CD14-positive monocyte (primary cell): ENCODE results near the gene TMEM236. TPM values are rescaled to one million over a fixed set of nuclear protein-coding genes. Genes with fewer than 3 reads are reported as not detected.

ENCODE experiments used
- DNase-seq, 3 donors: peaks; one replicate each; pipeline ENCODE4 v3.0.0-alpha.2; 2011 to 2022
- H2AFZ ChIP-seq: 2 replicates; pipeline ENCODE4 v1.6.0; 2012; ENCODE audit warnings: mild to moderate bottlenecking, low read depth, low read length, inconsistent platforms; ENCODE audit not compliant: insufficient read depth, poor library complexity, severe bottlenecking
- H3K27ac ChIP-seq, 2 donors: 1 replicate in 1 of 2; 2 replicates in 1 of 2; pipeline ENCODE4 v1.5.1; 2012 to 2013; ENCODE audit warnings: low read length in 2 of 2, control low read depth in 1 of 2, inconsistent platforms in 1 of 2, low read depth in 1 of 2, mild to moderate bottlenecking in 1 of 2
- H3K27me3 ChIP-seq, 2 donors: one replicate each; pipeline versions ENCODE4 v1.6.0 to v1.6.1; 2011 to 2013; ENCODE audit warnings: low read length in 2 of 2; ENCODE audit not compliant: control insufficient read depth in 2 of 2, insufficient read depth in 2 of 2
- H3K36me3 ChIP-seq, 2 donors: replicated peaks in 1 of 2; 1 replicate in 1 of 2; 2 replicates in 1 of 2; pipeline versions ENCODE4 v1.5.1 to v1.6.1; 2012 to 2013; ENCODE audit warnings: low read length in 2 of 2, control low read depth in 1 of 2, inconsistent platforms in 1 of 2, mild to moderate bottlenecking in 1 of 2; ENCODE audit not compliant: insufficient read depth in 2 of 2, control insufficient read depth in 1 of 2
- H3K4me1 ChIP-seq, 2 donors: 1 replicate in 1 of 2; 2 replicates in 1 of 2; pipeline versions ENCODE4 v1.5.1 to v1.6.1; 2012 to 2013; ENCODE audit warnings: low read length in 2 of 2, control low read depth in 1 of 2, inconsistent platforms in 1 of 2, mild to moderate bottlenecking in 1 of 2, moderate library complexity in 1 of 2; ENCODE audit not compliant: insufficient read depth in 2 of 2, control insufficient read depth in 1 of 2
- H3K4me2 ChIP-seq: replicated peaks from 2 replicates; pipeline ENCODE3; 2012; ENCODE audit warnings: low read length, moderate library complexity, mild to moderate bottlenecking; ENCODE audit not compliant: poor library complexity, severe bottlenecking; ENCODE audit errors: extremely low read depth
- H3K4me3 ChIP-seq, 3 experiments: fragments of 200-600 bp in 1 of 3; sonication (generic) in 1 of 3; replicated peaks in 1 of 3; 1 replicate in 2 of 3; 2 replicates in 1 of 3; pipeline ENCODE4 v1.5.1; 2011 to 2013; ENCODE audit warnings: low read length in 3 of 3, mild to moderate bottlenecking in 3 of 3, control low read depth in 2 of 3, low read depth in 2 of 3, inconsistent platforms in 1 of 3, moderate library complexity in 1 of 3
- H3K79me2 ChIP-seq: 2 replicates; pipeline ENCODE4 v1.6.0; 2012; ENCODE audit warnings: mild to moderate bottlenecking, control low read depth, inconsistent platforms, low read length, moderate library complexity; ENCODE audit not compliant: insufficient read depth
- H3K9ac ChIP-seq: 2 replicates; pipeline ENCODE4 v1.6.0; 2017; ENCODE audit warnings: low read length, mild to moderate bottlenecking; ENCODE audit not compliant: insufficient read depth, poor library complexity, severe bottlenecking
- H3K9me3 ChIP-seq, 2 donors: replicated peaks in 1 of 2; 1 replicate in 1 of 2; 2 replicates in 1 of 2; pipeline versions ENCODE4 v1.5.1 to v1.6.1; 2012 to 2013; ENCODE audit warnings: low read length in 2 of 2, control low read depth in 1 of 2; ENCODE audit not compliant: control insufficient read depth in 1 of 2, insufficient read depth in 1 of 2
- H4K20me1 ChIP-seq: 2 replicates; pipeline ENCODE4 v1.6.0; 2012; ENCODE audit warnings: mild to moderate bottlenecking, low read length, control low read depth, moderate library complexity; ENCODE audit not compliant: insufficient read depth
- H3K27ac Mint-ChIP-seq, 7 donors: one replicate each; pipeline ENCODE4 v1.8.0; 2020; ENCODE audit warnings: mild to moderate bottlenecking in 7 of 7, mixed read lengths in 7 of 7, moderate library complexity in 6 of 7, inconsistent platforms in 2 of 7
- H3K27me3 Mint-ChIP-seq, 3 donors: one replicate each; pipeline ENCODE4 v1.8.0; 2021 to 2022; ENCODE audit warnings: low read depth in 3 of 3, mild to moderate bottlenecking in 3 of 3, mixed read lengths in 3 of 3, moderate library complexity in 3 of 3, inconsistent platforms in 1 of 3
- H3K36me3 Mint-ChIP-seq, 2 donors: one replicate each; pipeline ENCODE4 v1.8.0; 2020; ENCODE audit warnings: mixed read lengths in 2 of 2, inconsistent platforms in 1 of 2, mild to moderate bottlenecking in 1 of 2
- H3K4me1 Mint-ChIP-seq: one replicate; pipeline ENCODE4 v1.8.0; 2020; ENCODE audit warnings: mild to moderate bottlenecking, mixed read lengths
- H3K4me3 Mint-ChIP-seq, 2 donors: one replicate each; pipeline ENCODE4 v1.8.0; 2020; ENCODE audit warnings: mild to moderate bottlenecking in 2 of 2, mixed read lengths in 2 of 2, moderate library complexity in 1 of 2
- H3K9me3 Mint-ChIP-seq, 7 donors: one replicate each; pipeline ENCODE4 v1.8.0; 2020 to 2022; ENCODE audit warnings: mixed read lengths in 7 of 7, mild to moderate bottlenecking in 6 of 7, moderate library complexity in 6 of 7, inconsistent platforms in 2 of 7
- CTCF ChIP-seq: fragments of 200-600 bp; IDR thresholded peaks from one replicate; pipeline ENCODE4 v1.8.0; 2022; ENCODE audit warnings: antibody characterized with exemption, mild to moderate bottlenecking
- WGBS: methylation state at CpG from one replicate; pipeline ENCODE4 v1.1.5; 2013; ENCODE audit warnings: missing lambda C conversion rate; ENCODE audit not compliant: insufficient coverage; 5-methylcytosine and 5-hydroxymethylcytosine counted together
- intact Hi-C, 2 donors: fragments of 100-400 bp; cut with micrococcal nuclease; formaldehyde crosslinking; loops; one replicate each; pipeline versions ENCODE4 v1.15.0 to v1.15.1; 2023
- polyA plus RNA-seq, 3 donors: library from polyadenylated mRNA; depleted of rRNA in 1 of 3; unstranded in 2 of 3; stranded (reverse) in 1 of 3; fragments of 300-500 nt in 2 of 3; fragments of >200 nt in 1 of 3; fragmentation: Illumina TruSeq in 2 of 3; gene quantifications; 1 replicate in 2 of 3; 2 replicates in 1 of 3; pipeline ENCODE4 v1.2.3, GENCODE V29; 2012 to 2021

Gene TMEM236
- polyA plus RNA-seq, 3 donors: 0.08 TPM; not detected in 2

- Mint-ChIP-seq H3K4me3 (no peak overlapping the region), H3K4me1 (peaks cover 4% of the 10 kb centered on the region), H3K27ac (no peak overlapping the region), H3K9me3 (no peaks in the 10 kb centered on the region), H3K36me3 (no peaks in the 10 kb centered on the region), H3K27me3 (peaks cover 0 to 2% (median 0%) of the 10 kb centered on the region in 3 donors)
- Histone ChIP-seq H3K79me2 (no peaks in the 10 kb centered on the region), H2AFZ (no peak overlapping the region), H4K20me1 (no peaks in the 10 kb centered on the region), H3K9me3 (no peaks in the 10 kb centered on the region), H3K36me3 (no peaks in the 10 kb centered on the region), H3K27ac (no peak overlapping the region), H3K4me1 (no peaks in the 10 kb centered on the region), H3K27me3 (no peaks in the 10 kb centered on the region), H3K4me3 (no peak overlapping the region), H3K9ac (no peak overlapping the region), H3K4me2 (no peak overlapping the region)
- intact Hi-C loops: no loop called here
- WGBS: 95% methylated on average over 5 of the region's 8 CpGs
- no peak for TF ChIP-seq CTCF
- DNase-seq: no peak
These were observed 21.3 kb upstream of the TMEM236 start for GRCh38 chr10:17730667-17731066.

- TF ChIP-seq CTCF: no peak
- intact Hi-C loops: no loop called here
- Mint-ChIP-seq H3K36me3 (no peaks in the 10 kb centered on the region), H3K9me3 (no peaks in the 10 kb centered on the region), H3K27me3 (peaks cover 0 to 2% (median 0%) of the 10 kb centered on the region in 3 donors), H3K4me3 (no peak overlapping the region), H3K4me1 (peaks cover 4% of the 10 kb centered on the region), H3K27ac (no peak overlapping the region)
- Histone ChIP-seq H3K9me3 (no peaks in the 10 kb centered on the region), H3K79me2 (no peaks in the 10 kb centered on the region), H3K9ac (no peak overlapping the region), H3K4me1 (no peaks in the 10 kb centered on the region), H3K27me3 (no peaks in the 10 kb centered on the region), H3K4me3 (no peak overlapping the region), H4K20me1 (no peaks in the 10 kb centered on the region), H2AFZ (no peak overlapping the region), H3K27ac (no peak overlapping the region), H3K36me3 (no peaks in the 10 kb centered on the region), H3K4me2 (no peak overlapping the region)
- DNase-seq: no peak
- WGBS: 29% methylated on average over 1 of the region's 4 CpGs
These were observed 20.5 kb upstream of the TMEM236 start for GRCh38 chr10:17731331-17732020.
